Activated naive CD4-positive, alpha-beta T cell treated with anti-CD3 and anti-CD28 coated beads for 36 hours (primary cell): ENCODE results near the gene ICOSLG. TPM values are rescaled to one million over a fixed set of nuclear protein-coding genes. Genes with fewer than 3 reads are reported as not detected.
"Not testable (repeated sequence)": the region's sequence is repeated elsewhere in the genome, so short reads cannot be mapped to it uniquely, and the experiment has no call there.

ENCODE experiments used
- CTCF ChIA-PET: fragments of 350-600 bp; sonication (Branson Sonifier 250); formaldehyde crosslinking; loops from one replicate; lab custom pipeline; 2021; ENCODE audit warnings: antibody characterized with exemption; lab: Charles Lee
- DNase-seq: peaks from one replicate; pipeline ENCODE4 v3.0.0-alpha.2; 2020
- H3K27ac Mint-ChIP-seq: one replicate; pipeline ENCODE4 v1.8.0; 2021; ENCODE audit warnings: mild to moderate bottlenecking, mixed read lengths
- H3K27me3 Mint-ChIP-seq: one replicate; pipeline ENCODE4 v1.8.0; 2021; ENCODE audit warnings: low read depth, mixed read lengths
- H3K36me3 Mint-ChIP-seq: one replicate; pipeline ENCODE4 v1.8.0; 2021; ENCODE audit warnings: low read depth, mixed read lengths
- H3K4me1 Mint-ChIP-seq: one replicate; pipeline ENCODE4 v1.8.0; 2021; ENCODE audit warnings: low read depth, mixed read lengths
- H3K4me3 Mint-ChIP-seq: one replicate; pipeline ENCODE4 v1.8.0; 2021; ENCODE audit warnings: mild to moderate bottlenecking, moderate library complexity, mixed read lengths
- H3K9me3 Mint-ChIP-seq: one replicate; pipeline ENCODE4 v1.8.0; 2021; ENCODE audit warnings: mixed read lengths
- intact Hi-C: fragments of 100-400 bp; cut with micrococcal nuclease; formaldehyde crosslinking; loops from one replicate; pipeline ENCODE4 v1.15.1; 2023
- total RNA-seq, 2 experiments: library from RNA; stranded (reverse); gene quantifications; one replicate each; pipeline ENCODE4 v1.2.3, GENCODE V29; 2021

ICOSLG gene
- total RNA-seq: 1 to 10 TPM; 1.4 to 1.9 TPM

GRCh38 chr21:44240842-44241241 is at the start of gene ICOSLG:
Gene ICOSLG (minus strand): TSS chr21:44240943. CDS start chr21:44240817, 126 bp downstream.
- CTCF ChIA-PET, intact Hi-C loops, H3K27ac Mint-ChIP-seq, H3K9me3 Mint-ChIP-seq, DNase-seq, H3K4me1 Mint-ChIP-seq, H3K36me3 Mint-ChIP-seq, H3K4me3 Mint-ChIP-seq, H3K27me3 Mint-ChIP-seq: not testable (repeated sequence)

GRCh38 chr21:44289381-44290010 is 48.8 kb upstream of the ICOSLG start:
- Mint-ChIP-seq H3K4me3 (no peak overlapping the region), H3K9me3 (no peaks in the 10 kb centered on the region), H3K4me1 (peaks cover 3% of the 10 kb centered on the region), H3K27me3 (peaks cover 3% of the 10 kb centered on the region), H3K36me3 (no peaks in the 10 kb centered on the region), H3K27ac (no peak overlapping the region)
- DNase-seq: no peak
- CTCF ChIA-PET: no interaction called here
- intact Hi-C loops: no loop called here

- no peaks in the 10 kb centered on the region for H3K36me3 Mint-ChIP-seq
- H3K27me3 Mint-ChIP-seq: peaks cover 3% of the 10 kb centered on the region
- no peak for DNase-seq
- H3K4me3 Mint-ChIP-seq: no peak overlapping the region
- H3K27ac Mint-ChIP-seq: no peak overlapping the region
- CTCF ChIA-PET: interaction anchor here (1.5 kb wide), 1 partner anchor 10 kb away, joined by 6 read pairs; no protein-coding TSS in a partner anchor
- peaks cover 3% of the 10 kb centered on the region for H3K4me1 Mint-ChIP-seq
- H3K9me3 Mint-ChIP-seq: no peaks in the 10 kb centered on the region
- intact Hi-C loops: no loop called here
These were observed 47.7 kb upstream of the ICOSLG start for GRCh38 chr21:44288251-44289110.

GRCh38 chr21:44286716-44287632 is 46.2 kb upstream of the ICOSLG start:
- peaks cover 3% of the 10 kb centered on the region for H3K27me3 Mint-ChIP-seq
- intact Hi-C loops: no loop called here
- peaks cover 2% of the 10 kb centered on the region for H3K4me1 Mint-ChIP-seq
- CTCF ChIA-PET: interaction anchor here (1.5 kb wide), 1 partner anchor 11 kb away, joined by 6 read pairs; no protein-coding TSS in a partner anchor
- no peak for DNase-seq
- no peaks in the 10 kb centered on the region for H3K36me3 Mint-ChIP-seq
- no peak overlapping the region for H3K27ac Mint-ChIP-seq
- no peaks in the 10 kb centered on the region for H3K9me3 Mint-ChIP-seq
- no peak overlapping the region for H3K4me3 Mint-ChIP-seq

GRCh38 chr21:44286086-44286715 is 45.5 kb upstream of the ICOSLG start:
- H3K27ac Mint-ChIP-seq: no peak overlapping the region
- no peaks in the 10 kb centered on the region for H3K9me3 Mint-ChIP-seq
- no peaks in the 10 kb centered on the region for H3K36me3 Mint-ChIP-seq
- intact Hi-C loops: no loop called here
- no peak for DNase-seq
- H3K4me1 Mint-ChIP-seq: peaks cover 2% of the 10 kb centered on the region
- no peak overlapping the region for H3K4me3 Mint-ChIP-seq
- H3K27me3 Mint-ChIP-seq: peaks cover 3% of the 10 kb centered on the region
- CTCF ChIA-PET: no interaction called here

- no peak within 1 kb of the TSS for H3K4me3 Mint-ChIP-seq
- no peak for DNase-seq
- no peak within 1 kb of the TSS for H3K27ac Mint-ChIP-seq
- intact Hi-C loops: no loop called here
- no peaks in the 10 kb centered on the region for H3K36me3 Mint-ChIP-seq
- peaks cover 3% of the 10 kb centered on the region for H3K27me3 Mint-ChIP-seq
- peaks cover 2% of the 10 kb centered on the region for H3K4me1 Mint-ChIP-seq
- CTCF ChIA-PET: no interaction called here
- no peaks in the 10 kb centered on the region for H3K9me3 Mint-ChIP-seq
These were observed 44.6 kb upstream of the ICOSLG start, which contains the start of gene AIRE for GRCh38 chr21:44285138-44285992. Gene AIRE (plus strand): TSS chr21:44285876. CDS start chr21:44286007, 131 bp downstream.

- intact Hi-C loops: no loop called here
- CTCF ChIA-PET: no interaction called here
- no peak overlapping the region for H3K4me3 Mint-ChIP-seq
- H3K9me3 Mint-ChIP-seq: no peaks in the 10 kb centered on the region
- DNase-seq: no peak
- no peak overlapping the region for H3K27ac Mint-ChIP-seq
- H3K36me3 Mint-ChIP-seq: no peaks in the 10 kb centered on the region
- H3K27me3 Mint-ChIP-seq: peaks cover 3% of the 10 kb centered on the region
- peaks cover 2% of the 10 kb centered on the region for H3K4me1 Mint-ChIP-seq
These were observed 43.2 kb upstream of the ICOSLG start for GRCh38 chr21:44283948-44284347.

- DNase-seq, CTCF ChIA-PET, H3K4me1 Mint-ChIP-seq, intact Hi-C loops, H3K9me3 Mint-ChIP-seq, H3K36me3 Mint-ChIP-seq, H3K27ac Mint-ChIP-seq, H3K4me3 Mint-ChIP-seq, H3K27me3 Mint-ChIP-seq: not testable (repeated sequence)
These were observed 42.6 kb upstream of the ICOSLG start for GRCh38 chr21:44283211-44283785.

GRCh38 chr21:44282370-44282769 is 41.6 kb upstream of the ICOSLG start:
- H3K27ac Mint-ChIP-seq: no peak overlapping the region
- H3K9me3 Mint-ChIP-seq: no peaks in the 10 kb centered on the region
- CTCF ChIA-PET: no interaction called here
- intact Hi-C loops: no loop called here
- H3K27me3 Mint-ChIP-seq: no peaks in the 10 kb centered on the region
- H3K36me3 Mint-ChIP-seq: no peaks in the 10 kb centered on the region
- H3K4me1 Mint-ChIP-seq: no peaks in the 10 kb centered on the region
- no peak overlapping the region for H3K4me3 Mint-ChIP-seq
- DNase-seq: no peak

- Mint-ChIP-seq H3K4me1 (peaks cover 4% of the 10 kb centered on the region), H3K27me3 (no peaks in the 10 kb centered on the region), H3K36me3 (no peaks in the 10 kb centered on the region), H3K9me3 (no peaks in the 10 kb centered on the region), H3K27ac (no peak overlapping the region), H3K4me3 (no peak overlapping the region)
- DNase-seq: no peak
- CTCF ChIA-PET: no interaction called here
- intact Hi-C loops: no loop called here
These were observed 41.1 kb upstream of the ICOSLG start for GRCh38 chr21:44281801-44282200.
